SKM-1 treated with dmso at 0.1 percent for 144 hours (cell line): ENCODE data around the gene ATF2.

ENCODE experiments used
- DNase-seq: peaks from one replicate; lab custom pipeline; 2025; ENCODE audit not compliant: unreplicated experiment; lab: John Stamatoyannopoulos, UW

The ATF2 gene

GRCh38 chr2:175030380-175031271 is 137.4 kb downstream of the ATF2 start:
- DNase-seq, result peak; percentile 22

- DNase-seq, result no peak
Observed at GRCh38 chr2:175027755-175028154, 140.2 kb downstream of the ATF2 start.

GRCh38 chr2:175026385-175026784 is 141.6 kb downstream of the ATF2 start:
- DNase-seq, result no peak

GRCh38 chr2:175025946-175026345 is 142.1 kb downstream of the ATF2 start:
- DNase-seq, result no peak

GRCh38 chr2:175025233-175025632 is 142.8 kb downstream of the ATF2 start:
- DNase-seq, result no peak

GRCh38 chr2:175022923-175023322 is 145.1 kb downstream of the ATF2 start:
- DNase-seq, result no peak
